ENCODE results near the gene HDAC4. TPM values are rescaled to one million over a fixed set of nuclear protein-coding genes. Genes with fewer than 3 reads are reported as not detected.

Gene HDAC4
- polyA plus RNA-seq, 1 experiment, result 4.4 TPM

- POLR2A ChIA-PET, result no interaction called here
- no peak for DNase-seq (ENCODE audit: low read depth)
- Histone ChIP-seq H3K36me3 (ENCODE audit: control insufficient read depth, insufficient read depth, low read length) (peaks cover 7% of the 10 kb centered on the region), H3K27me3 (ENCODE audit: control insufficient read depth, insufficient read depth, low read length) (no peaks in the 10 kb centered on the region), H3K4me3 (ENCODE audit: low read depth, low read length) (no peak overlapping the region)
- CTCF ChIA-PET, result no interaction called here
- TF ChIP-seq CTCF (IDR thresholded peaks at IDR 0.05; ENCODE audit: insufficient read depth, low read depth, low read length), result no peak
These were observed 210.5 kb downstream of the HDAC4 start for GRCh38 chr2:239190361-239190760.

DNA sequence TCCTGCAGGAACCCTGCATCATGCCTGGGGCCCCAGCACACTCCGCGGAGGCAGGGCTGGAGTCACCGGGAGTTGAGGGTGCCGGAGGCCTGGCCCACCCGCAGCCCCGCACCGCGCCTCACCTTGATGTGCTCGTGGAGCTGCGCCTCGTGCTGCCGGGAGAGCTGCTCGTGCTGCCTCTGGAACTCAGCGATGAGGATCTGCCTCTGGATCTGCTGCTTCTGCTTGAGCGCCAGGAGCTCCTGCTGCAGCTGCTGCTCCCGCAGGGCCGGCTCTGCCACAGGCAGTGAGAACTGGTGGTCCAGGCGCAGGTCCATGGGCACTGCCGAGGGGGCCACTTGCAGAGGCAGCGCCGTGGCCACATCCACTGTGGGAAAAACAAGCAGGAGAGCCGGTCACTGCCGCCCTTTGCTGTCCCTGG lies 211.1 kb downstream of the HDAC4 start:
- DNase-seq (ENCODE audit: low read depth), result no peak
- Histone ChIP-seq H3K27me3 (ENCODE audit: control insufficient read depth, insufficient read depth, low read length) (no peaks in the 10 kb centered on the region), H3K36me3 (ENCODE audit: control insufficient read depth, insufficient read depth, low read length) (peaks cover 7% of the 10 kb centered on the region), H3K4me3 (ENCODE audit: low read depth, low read length) (no peak overlapping the region)
- no peak for TF ChIP-seq CTCF (IDR thresholded peaks at IDR 0.05; ENCODE audit: insufficient read depth, low read depth, low read length)
- ChIA-PET CTCF (no interaction called here), POLR2A (no interaction called here)

- POLR2A ChIA-PET, result no interaction called here
- Histone ChIP-seq H3K4me3 (ENCODE audit: low read depth, low read length) (no peak overlapping the region), H3K36me3 (ENCODE audit: control insufficient read depth, insufficient read depth, low read length) (peaks cover 6% of the 10 kb centered on the region), H3K27me3 (ENCODE audit: control insufficient read depth, insufficient read depth, low read length) (no peaks in the 10 kb centered on the region)
- CTCF ChIA-PET, result interaction anchor here (0.7 kb wide), 1 partner anchor 12 kb away, joined by 3 read pairs; no protein-coding TSS in a partner anchor
- TF ChIP-seq CTCF (IDR thresholded peaks at IDR 0.05; ENCODE audit: insufficient read depth, low read depth, low read length), result no peak
- DNase-seq (ENCODE audit: low read depth), result no peak
These were observed 212.3 kb downstream of the HDAC4 start for GRCh38 chr2:239188536-239188935.

DNA sequence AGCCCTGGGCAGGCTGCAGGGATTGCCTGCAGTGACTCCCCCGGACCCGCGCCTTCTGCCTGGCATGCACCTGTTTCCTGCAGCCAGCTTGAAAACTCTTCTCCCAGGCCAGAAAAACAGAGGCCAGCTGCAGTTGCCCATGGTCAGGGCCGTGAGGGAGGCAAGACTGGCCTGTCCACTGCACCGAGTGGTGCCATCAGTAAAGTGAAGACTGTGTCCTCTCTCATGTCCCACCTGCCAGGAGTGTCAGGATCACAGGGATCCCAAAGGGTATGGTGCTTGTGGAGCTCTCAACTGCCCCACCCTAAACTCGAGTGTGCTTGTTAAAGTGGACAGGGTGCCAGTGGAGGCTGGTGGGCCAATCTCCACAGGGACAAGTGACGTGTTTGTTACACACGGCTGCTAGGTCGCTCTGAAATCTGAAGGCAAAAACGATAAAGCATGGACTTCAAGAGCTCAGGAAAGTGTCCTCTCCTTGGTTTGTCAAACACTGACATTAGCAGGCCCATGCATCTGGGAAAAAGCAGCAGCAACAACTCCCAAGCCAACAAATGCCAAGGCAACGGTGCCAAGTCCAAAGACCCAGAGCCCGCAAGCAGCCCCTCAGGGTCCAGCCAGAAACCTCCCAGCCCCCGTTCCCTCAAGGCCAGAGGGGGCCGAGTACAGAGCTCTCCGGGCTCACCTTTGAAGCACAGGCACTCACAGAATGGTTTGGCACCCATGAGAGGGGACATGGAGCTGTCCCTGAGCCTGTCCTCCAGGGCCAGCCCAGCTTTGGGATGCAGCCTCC lies 213.2 kb downstream of the HDAC4 start:
- Histone ChIP-seq H3K4me3 (ENCODE audit: low read depth, low read length) (no peak overlapping the region), H3K36me3 (ENCODE audit: control insufficient read depth, insufficient read depth, low read length) (peaks cover 6% of the 10 kb centered on the region), H3K27me3 (ENCODE audit: control insufficient read depth, insufficient read depth, low read length) (no peaks in the 10 kb centered on the region)
- POLR2A ChIA-PET, result no interaction called here
- TF ChIP-seq CTCF (IDR thresholded peaks at IDR 0.05; ENCODE audit: insufficient read depth, low read depth, low read length), result no peak
- CTCF ChIA-PET, result no interaction called here
- DNase-seq (ENCODE audit: low read depth), result no peak

DNA sequence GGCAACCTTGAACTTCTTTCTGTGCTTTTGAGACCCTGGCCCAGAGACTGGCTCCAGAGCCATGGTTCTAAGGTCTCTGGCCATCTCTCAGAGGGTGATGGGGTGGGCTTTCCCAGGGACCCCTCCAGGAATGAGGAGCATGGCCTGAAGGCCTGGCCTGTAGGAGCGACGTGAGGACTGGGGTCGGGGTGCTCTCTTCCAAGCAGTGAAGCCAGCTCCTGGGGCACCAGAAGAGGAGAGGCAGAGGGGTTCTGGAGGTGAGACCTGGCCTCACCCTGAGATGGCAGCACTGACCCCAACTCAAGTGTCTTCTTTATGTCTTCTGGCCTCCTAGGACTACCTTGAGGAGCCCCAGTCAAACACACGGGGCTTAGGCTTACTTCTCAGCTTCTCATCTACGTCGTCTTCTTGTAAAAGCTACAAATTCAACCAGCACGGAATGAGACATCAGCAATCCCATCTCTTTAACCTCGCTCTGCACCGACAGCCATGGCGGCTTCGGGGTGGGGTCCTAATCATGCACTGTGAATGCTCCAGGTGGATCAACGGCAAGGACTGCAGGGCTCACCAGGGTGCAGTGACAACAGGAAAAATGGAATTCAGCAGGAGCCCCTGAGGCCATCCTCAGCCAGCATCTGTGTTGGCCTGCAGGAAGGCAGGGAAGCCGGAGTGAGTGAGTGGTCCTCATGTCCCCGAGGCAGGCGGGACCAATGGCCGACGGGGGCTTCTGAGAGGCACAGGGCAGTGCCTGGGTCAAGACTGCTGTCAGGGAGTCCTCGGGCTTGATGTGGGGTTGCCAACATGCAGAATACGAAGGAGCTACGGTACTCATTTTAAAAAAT lies 214.1 kb downstream of the HDAC4 start:
- TF ChIP-seq CTCF (IDR thresholded peaks at IDR 0.05; ENCODE audit: insufficient read depth, low read depth, low read length), result no peak
- H3K27me3 ChIP-seq (ENCODE audit: control insufficient read depth, insufficient read depth, low read length), result no peaks in the 10 kb centered on the region
- DNase-seq (ENCODE audit: low read depth), result no peak
- POLR2A ChIA-PET, result no interaction called here
- H3K36me3 ChIP-seq (ENCODE audit: control insufficient read depth, insufficient read depth, low read length), result peaks cover 6% of the 10 kb centered on the region
- CTCF ChIA-PET, result no interaction called here
- no peak overlapping the region for H3K4me3 ChIP-seq (ENCODE audit: low read depth, low read length)
